H1 (cell line): Measurements from ENCODE around the gene THADA. TPM values are rescaled to one million over a fixed set of nuclear protein-coding genes. Genes with fewer than 3 reads are reported as not detected.

ENCODE experiments used
- CTCF ChIA-PET: fragments of 300-600 bp; sonication (Branson Sonifier 250); formaldehyde crosslinking; loops from one replicate; lab custom pipeline; 2021; ENCODE audit not compliant: partially characterized antibody; lab: Charles Lee
- POLR2A ChIA-PET: fragments of 300-600 bp; sonication (Branson Sonifier 250); formaldehyde crosslinking; loops from one replicate; lab custom pipeline; 2021; ENCODE audit warnings: inconsistent platforms; ENCODE audit not compliant: partially characterized antibody; lab: Charles Lee
- DNase-seq, 2 experiments: peaks; one replicate each; pipeline versions ENCODE4 v3.0.0 to v3.0.0-alpha.2; 2010 to 2022; ENCODE audit warnings: low spot score in 2 of 2, low read depth in 1 of 2, mixed read lengths in 1 of 2
- FAIRE-seq: peaks from 2 replicates; lab custom pipeline; 2011; peaks lifted over from hg19 to GRCh38; lab: Jason Lieb, UNC
- H2AFZ ChIP-seq: 2 replicates; pipeline ENCODE4 v1.8.1; 2012; ENCODE audit warnings: low read length, inconsistent platforms
- H2AK5ac ChIP-seq: 2 replicates; pipeline ENCODE4 v1.6.1; 2013; ENCODE audit warnings: low read depth, low read length
- H2BK120ac ChIP-seq: replicated peaks from 2 replicates; pipeline ENCODE3; 2013; ENCODE audit warnings: low read depth, low read length, inconsistent platforms
- H2BK12ac ChIP-seq: 2 replicates; pipeline ENCODE4 v1.6.1; 2013; ENCODE audit warnings: low read depth, low read length
- H2BK15ac ChIP-seq: 2 replicates; pipeline ENCODE4 v1.6.1; 2013; ENCODE audit warnings: low read length
- H2BK20ac ChIP-seq: 2 replicates; pipeline ENCODE4 v1.6.1; 2013; ENCODE audit warnings: low read length
- H2BK5ac ChIP-seq: 2 replicates; pipeline ENCODE4 v1.6.1; 2013; ENCODE audit warnings: low read depth, low read length
- H3K14ac ChIP-seq: 2 replicates; pipeline ENCODE4 v1.6.1; 2013; ENCODE audit warnings: inconsistent platforms; ENCODE audit not compliant: insufficient read length
- H3K18ac ChIP-seq: 2 replicates; pipeline ENCODE4 v1.6.1; 2013; ENCODE audit warnings: low read length; ENCODE audit errors: extremely low read depth
- H3K23ac ChIP-seq: 2 replicates; pipeline ENCODE4 v1.6.1; 2013; ENCODE audit warnings: inconsistent platforms; ENCODE audit not compliant: insufficient read length
- H3K23me2 ChIP-seq: 2 replicates; pipeline ENCODE4 v1.6.1; 2013; ENCODE audit warnings: low read depth, low read length
- H3K27ac ChIP-seq: 2 replicates; pipeline ENCODE4 v1.6.1; 2011; ENCODE audit warnings: low read depth, low read length, inconsistent platforms
- H3K27me3 ChIP-seq, 4 experiments: replicated peaks in 1 of 4; 1 replicate in 1 of 4; 2 replicates in 3 of 4; pipeline versions ENCODE4 v1.6.1 to v1.8.1; 2011 to 2013; ENCODE audit warnings: low read length in 3 of 4, mild to moderate bottlenecking in 3 of 4, inconsistent platforms in 2 of 4, mixed read lengths in 2 of 4, moderate library complexity in 1 of 4; ENCODE audit not compliant: control insufficient read depth in 3 of 4, insufficient read depth in 3 of 4; ENCODE audit errors: extremely low read depth in 1 of 4
- H3K36me3 ChIP-seq, 4 experiments: 2 replicates each; pipeline versions ENCODE4 v1.6.1 to v1.8.1; 2011 to 2013; ENCODE audit warnings: mild to moderate bottlenecking in 4 of 4, low read length in 3 of 4, moderate library complexity in 2 of 4, control low read depth in 1 of 4, inconsistent platforms in 1 of 4; ENCODE audit not compliant: insufficient read depth in 4 of 4, control insufficient read depth in 2 of 4
- H3K4ac ChIP-seq: replicated peaks from 2 replicates; pipeline ENCODE3; 2013; ENCODE audit warnings: low read length, low read depth, mixed read lengths, inconsistent platforms; ENCODE audit not compliant: insufficient read length
- H3K4me1 ChIP-seq, 4 experiments: replicated peaks in 1 of 4; 1 replicate in 1 of 4; 2 replicates in 3 of 4; pipeline versions ENCODE4 v1.6.1 to v1.8.1; 2011 to 2013; ENCODE audit warnings: low read length in 3 of 4, inconsistent platforms in 2 of 4, mixed read lengths in 1 of 4; ENCODE audit not compliant: insufficient read depth in 4 of 4, control insufficient read depth in 3 of 4
- H3K4me2 ChIP-seq, 2 experiments: 2 replicates each; pipeline versions ENCODE4 v1.6.1 to v1.8.1; 2011 to 2013; ENCODE audit warnings: low read depth in 2 of 2, low read length in 2 of 2, control low read depth in 1 of 2, inconsistent platforms in 1 of 2, mild to moderate bottlenecking in 1 of 2; ENCODE audit not compliant: insufficient read depth in 1 of 2
- H3K4me3 ChIP-seq, 4 experiments: fragments of 200-600, 300-600 bp in 1 of 4; sonication (generic), shearing (Covaris generic), sonication (Bioruptor Twin) in 1 of 4; 2 replicates each; pipeline versions ENCODE4 v1.5.1 to v1.8.1; 2011 to 2016; ENCODE audit warnings: low read length in 4 of 4, low read depth in 3 of 4, control low read depth in 2 of 4, inconsistent platforms in 2 of 4, mild to moderate bottlenecking in 2 of 4, mixed read lengths in 1 of 4, moderate library complexity in 1 of 4; ENCODE audit not compliant: insufficient read depth in 2 of 4; ENCODE audit errors: extremely low read depth in 1 of 4
- H3K56ac ChIP-seq: replicated peaks from 2 replicates; pipeline ENCODE3; 2013; ENCODE audit warnings: low read depth, mild to moderate bottlenecking, mixed read lengths, low read length, inconsistent platforms; ENCODE audit not compliant: insufficient read length
- H3K79me1 ChIP-seq: 2 replicates; pipeline ENCODE4 v1.6.1; 2013; ENCODE audit warnings: low read depth, low read length, control low read depth
- H3K79me2 ChIP-seq, 2 experiments: 2 replicates each; pipeline versions ENCODE4 v1.6.1 to v1.8.1; 2012 to 2013; ENCODE audit warnings: low read length in 2 of 2, mild to moderate bottlenecking in 2 of 2, inconsistent platforms in 1 of 2; ENCODE audit not compliant: insufficient read depth in 2 of 2, control insufficient read depth in 1 of 2
- H3K9ac ChIP-seq, 4 experiments: replicated peaks in 1 of 4; 1 replicate in 1 of 4; 2 replicates in 3 of 4; pipeline versions ENCODE4 v1.6.1 to v1.8.1; 2011 to 2013; ENCODE audit warnings: low read depth in 3 of 4, low read length in 3 of 4, control low read depth in 2 of 4, mild to moderate bottlenecking in 2 of 4, moderate library complexity in 2 of 4, inconsistent platforms in 1 of 4; ENCODE audit errors: extremely low read depth in 1 of 4
- H3K9me3 ChIP-seq, 2 experiments: 2 replicates each; pipeline versions ENCODE4 v1.6.1 to v1.8.1; 2012 to 2013; ENCODE audit warnings: mild to moderate bottlenecking in 2 of 2, moderate library complexity in 2 of 2, control low read depth in 1 of 2, inconsistent platforms in 1 of 2, low read depth in 1 of 2, low read length in 1 of 2, mixed read lengths in 1 of 2; ENCODE audit not compliant: insufficient read depth in 2 of 2
- H4K20me1 ChIP-seq, 2 experiments: replicated peaks in 1 of 2; 2 replicates each; pipeline versions ENCODE3 to v1.8.1; 2011 to 2013; ENCODE audit warnings: inconsistent platforms in 2 of 2, low read length in 2 of 2, mild to moderate bottlenecking in 1 of 2; ENCODE audit not compliant: insufficient read depth in 2 of 2, control insufficient read depth in 1 of 2
- H4K5ac ChIP-seq: 2 replicates; pipeline ENCODE4 v1.6.1; 2013; ENCODE audit warnings: low read length, low read depth, mixed read lengths, inconsistent platforms; ENCODE audit not compliant: insufficient read length
- H4K8ac ChIP-seq: 2 replicates; pipeline ENCODE4 v1.8.0; 2013; ENCODE audit warnings: mild to moderate bottlenecking, moderate library complexity, low read length, inconsistent platforms; ENCODE audit not compliant: insufficient read depth; ENCODE audit errors: extremely low read depth
- H4K91ac ChIP-seq: replicated peaks from 2 replicates; pipeline ENCODE3; 2013; ENCODE audit warnings: low read length, mixed read lengths, inconsistent platforms; ENCODE audit not compliant: insufficient read length
- EZH2 ChIP-seq: fragments of 200-600 bp; sonication (generic); IDR thresholded peaks from 2 replicates; pipeline ENCODE4 v1.7.1; 2012; ENCODE audit warnings: low read depth, mild to moderate bottlenecking, moderate library complexity, low read length, inconsistent platforms; ENCODE audit not compliant: severe bottlenecking
- SIRT6 ChIP-seq: IDR thresholded peaks from one replicate; pipeline ENCODE4 v1.7.1; 2012; ENCODE audit warnings: low read length, inconsistent platforms
- WGBS, 2 experiments: shearing (Covaris generic) in 1 of 2; methylation state at CpG; one replicate each; pipeline versions ENCODE4 v1.1.6 to v1.1.7; 2013 to 2015; ENCODE audit warnings: low lambda C conversion rate in 2 of 2, mixed read lengths in 2 of 2, inconsistent platforms in 1 of 2, low coverage in 1 of 2, missing lambda C conversion rate in 1 of 2; ENCODE audit not compliant: insufficient replicate concordance in 2 of 2, insufficient coverage in 1 of 2, insufficient read length in 1 of 2; ENCODE audit errors: extremely low coverage in 1 of 2, missing lambda C conversion rate in 1 of 2; 5-methylcytosine and 5-hydroxymethylcytosine counted together
- polyA plus RNA-seq, 7 experiments: library from polyadenylated mRNA; depleted of rRNA in 3 of 7; stranded (reverse) in 5 of 7; unstranded in 2 of 7; fragments of >200 nt in 5 of 7; fragments of 200-250 nt in 2 of 7; gene quantifications; 1 replicate in 5 of 7; 2 replicates in 1 of 7; 4 replicates in 1 of 7; pipeline versions ENCODE4 v1.2.1 to v1.2.3, GENCODE V29; 2011 to 2013; ENCODE audit warnings: missing spikeins in 2 of 7, mixed read lengths in 2 of 7
- total RNA-seq: library from RNA; stranded (reverse); fragmentation: NEBNext Ultra II Directional; extraction: Animal tissue kit (Norgen Biotek cat#: 25700); gene quantifications from 2 replicates; pipeline ENCODE4 v1.2.1, GENCODE V29; 2021

THADA gene
- total and polyA plus RNA-seq, 2 of the 8 experiments (the other 6 are each of a cell fraction or from before 2014, with no cell fraction given), result 22.4 to 26.8 TPM

DNA sequence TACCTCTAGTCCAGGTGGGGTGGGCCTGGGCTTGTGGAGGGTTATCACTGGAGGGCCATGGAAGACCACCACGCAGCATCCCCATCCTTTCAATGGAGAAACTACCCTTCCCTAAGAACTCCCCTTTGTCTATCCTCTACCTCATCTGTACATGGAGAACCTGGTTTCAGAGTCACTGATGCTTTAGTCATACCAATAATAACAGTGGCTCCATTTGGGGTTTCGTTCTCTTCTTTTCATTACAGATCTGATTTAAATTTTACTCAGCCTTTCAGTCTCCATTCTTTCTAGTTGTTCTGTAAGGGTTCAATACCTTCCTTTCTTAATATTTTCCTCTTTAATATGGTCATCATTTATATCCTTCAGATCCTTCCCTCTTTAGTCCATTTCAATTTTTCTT is 314.8 kb downstream of the THADA start:
- Histone ChIP-seq H4K8ac (no peak overlapping the region), H3K9ac (no peak overlapping the region), H3K9me3 (peaks cover 15 to 17% of the 10 kb centered on the region in 2 experiments), H3K56ac (no peak overlapping the region), H4K5ac (no peak overlapping the region), H3K27ac (no peak overlapping the region), H3K4me2 (no peak overlapping the region), H3K27me3 (no peaks in the 10 kb centered on the region), H2BK120ac (no peak overlapping the region), H3K4ac (no peak overlapping the region), H2BK5ac (no peak overlapping the region), H2BK20ac (no peak overlapping the region), H2AK5ac (no peak overlapping the region), H3K4me3 (no peak overlapping the region), H3K79me2 (no peaks in the 10 kb centered on the region), H2AFZ (no peak overlapping the region), H2BK15ac (no peak overlapping the region), H3K79me1 (no peaks in the 10 kb centered on the region), H3K36me3 (peaks cover 0 to 21% (median 8%) of the 10 kb centered on the region in 4 experiments; a peak in 6 of 8 replicates), H3K23ac (no peak overlapping the region), H2BK12ac (no peak overlapping the region), H3K23me2 (no peaks in the 10 kb centered on the region), H3K18ac (no peak overlapping the region), H4K20me1 (no peaks in the 10 kb centered on the region), H3K14ac (no peak overlapping the region), H4K91ac (no peak overlapping the region), H3K4me1 (peaks cover 0 to 3% (median 1%) of the 10 kb centered on the region in 4 experiments; a peak in 3 of 7 replicates)
- FAIRE-seq (no peak), DNase-seq (no peak)
- WGBS, 2 experiments, result 100% methylated on average over 2 of the region's 2 CpGs; no CpG with 5 or more reads in 1 of the 2 experiments
- CTCF ChIA-PET, result interaction anchor here (1.7 kb wide), 1 partner anchor 10 kb away, joined by 5 read pairs; no protein-coding TSS in a partner anchor
- POLR2A ChIA-PET, result no interaction called here
- TF ChIP-seq SIRT6 (no peak), EZH2 (no peak)
